Sigmoid colon (tissue), 4 donors: Measurements from ENCODE around the gene TPM4.

ENCODE experiments used
- EP300 ChIP-seq, 4 donors: sonication (generic); formaldehyde crosslinking; IDR thresholded peaks; one replicate each; pipeline ENCODE4 v1.6.1; 2017; ENCODE audit warnings: antibody characterized with exemption in 4 of 4
- TF ChIP-seq, protein P1 (sequence below), 4 experiments: fragments of 450-650 bp in 3 of 4; fragments of 200-600 bp in 1 of 4; IDR thresholded peaks; one replicate each; pipeline ENCODE4 v1.5.1; 2016 to 2019; ENCODE audit warnings: antibody characterized with exemption in 4 of 4, mild to moderate bottlenecking in 3 of 4, moderate library complexity in 2 of 4

GRCh38 chr19:16124953-16125352 is 48.7 kb downstream of the TPM4 start:
- no peak for TF ChIP-seq EP300 (IDR thresholded peaks at IDR 0.05)
- TF ChIP-seq, protein P1, sequence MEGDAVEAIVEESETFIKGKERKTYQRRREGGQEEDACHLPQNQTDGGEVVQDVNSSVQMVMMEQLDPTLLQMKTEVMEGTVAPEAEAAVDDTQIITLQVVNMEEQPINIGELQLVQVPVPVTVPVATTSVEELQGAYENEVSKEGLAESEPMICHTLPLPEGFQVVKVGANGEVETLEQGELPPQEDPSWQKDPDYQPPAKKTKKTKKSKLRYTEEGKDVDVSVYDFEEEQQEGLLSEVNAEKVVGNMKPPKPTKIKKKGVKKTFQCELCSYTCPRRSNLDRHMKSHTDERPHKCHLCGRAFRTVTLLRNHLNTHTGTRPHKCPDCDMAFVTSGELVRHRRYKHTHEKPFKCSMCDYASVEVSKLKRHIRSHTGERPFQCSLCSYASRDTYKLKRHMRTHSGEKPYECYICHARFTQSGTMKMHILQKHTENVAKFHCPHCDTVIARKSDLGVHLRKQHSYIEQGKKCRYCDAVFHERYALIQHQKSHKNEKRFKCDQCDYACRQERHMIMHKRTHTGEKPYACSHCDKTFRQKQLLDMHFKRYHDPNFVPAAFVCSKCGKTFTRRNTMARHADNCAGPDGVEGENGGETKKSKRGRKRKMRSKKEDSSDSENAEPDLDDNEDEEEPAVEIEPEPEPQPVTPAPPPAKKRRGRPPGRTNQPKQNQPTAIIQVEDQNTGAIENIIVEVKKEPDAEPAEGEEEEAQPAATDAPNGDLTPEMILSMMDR (IDR thresholded peaks at IDR 0.05), result no peak
